A673 (cell line): ENCODE measurements around the gene GRIN3B. TPM values are rescaled to one million over a fixed set of nuclear protein-coding genes. Genes with fewer than 3 reads are reported as not detected.

ENCODE experiments used
- BruUV-seq: library from RNA; stranded (reverse); fragments of 400-500 nt; replicated peaks from 2 replicates; lab custom pipeline; 2021; lab: Mats Ljungman, UMichigan
- CTCF ChIA-PET: fragments of 300-600 bp; sonication (Branson Sonifier 250); formaldehyde crosslinking; loops from one replicate; lab custom pipeline; 2022; ENCODE audit warnings: antibody characterized with exemption; lab: Charles Lee
- POLR2A ChIA-PET: fragments of 300-600 bp; sonication (Branson Sonifier 250); formaldehyde crosslinking; loops from one replicate; lab custom pipeline; 2022; ENCODE audit warnings: antibody characterized with exemption; ENCODE audit not compliant: low non-redundant PET; lab: Charles Lee
- DNase-seq: peaks from one replicate; pipeline ENCODE4 v3.0.0-alpha.2; 2015; ENCODE audit warnings: low spot score
- H3K27ac ChIP-seq: fragments of 200-600 bp; sonication (generic); 2 replicates; pipeline ENCODE4 v1.5.1; 2016; ENCODE audit warnings: mixed run types, low read depth, mild to moderate bottlenecking, mixed read lengths, antibody characterized with exemption, low read length; ENCODE audit not compliant: poor library complexity, severe bottlenecking
- H3K27me3 ChIP-seq: fragments of 200-600 bp; sonication (generic); replicated peaks from 2 replicates; pipeline ENCODE4 v1.6.1; 2017; ENCODE audit warnings: mixed run types, low read depth, mild to moderate bottlenecking, mixed read lengths, antibody characterized with exemption, low read length; ENCODE audit not compliant: insufficient read depth, poor library complexity
- H3K36me3 ChIP-seq: fragments of 200-600 bp; sonication (generic); 2 replicates; pipeline ENCODE4 v1.6.1; 2016; ENCODE audit warnings: mixed run types, mild to moderate bottlenecking, mixed read lengths, antibody characterized with exemption, low read length; ENCODE audit not compliant: insufficient read depth, poor library complexity, severe bottlenecking
- H3K4me1 ChIP-seq: fragments of 200-600 bp; sonication (generic); 2 replicates; pipeline ENCODE4 v1.6.1; 2017; ENCODE audit warnings: mixed run types, mild to moderate bottlenecking, mixed read lengths, antibody characterized with exemption, low read length; ENCODE audit not compliant: insufficient read depth, poor library complexity, severe bottlenecking
- H3K4me3 ChIP-seq: fragments of 200-600 bp; sonication (generic); 2 replicates; pipeline ENCODE4 v1.5.1; 2016; ENCODE audit warnings: low read depth, mixed run types, mild to moderate bottlenecking, mixed read lengths, low read length; ENCODE audit not compliant: poor library complexity, severe bottlenecking
- H3K9me3 ChIP-seq: fragments of 200-600 bp; sonication (generic); 2 replicates; pipeline ENCODE4 v1.6.1; 2016; ENCODE audit warnings: mixed run types, low read depth, mild to moderate bottlenecking, mixed read lengths, antibody characterized with exemption, low read length; ENCODE audit not compliant: poor library complexity, severe bottlenecking
- CTCF ChIP-seq: fragments of 300-800, 200-600 bp; sonication (generic); conservative IDR thresholded peaks from 2 replicates; pipeline ENCODE4 v1.5.1; 2017; ENCODE audit warnings: low read depth, mild to moderate bottlenecking, antibody characterized with exemption, low read length, moderate library complexity, mixed read lengths
- EZH2 ChIP-seq: fragments of 200-600 bp; sonication (generic); IDR thresholded peaks from 2 replicates; pipeline ENCODE4 v1.6.1; 2017; ENCODE audit warnings: borderline replicate concordance, low read depth, mild to moderate bottlenecking, mixed read lengths, antibody characterized with exemption, low read length; ENCODE audit not compliant: poor library complexity, severe bottlenecking
- intact Hi-C: fragments of 100-400 bp; cut with micrococcal nuclease; formaldehyde crosslinking; loops from one replicate; pipeline ENCODE4 v1.10.0; 2022; ENCODE audit not compliant: unreplicated experiment
- total RNA-seq: library from RNA; stranded (reverse); gene quantifications from 2 replicates; pipeline ENCODE4 v1.2.3, GENCODE V29; 2021

GRIN3B gene
- total RNA-seq, 1 experiment from 2014 or later, result not detected

GRCh38 chr19:1049800-1050199, 49.6 kb downstream of the GRIN3B start:
- TF ChIP-seq CTCF (no peak), EZH2 (no peak)
- no peak overlapping the region for H3K27ac ChIP-seq
- H3K4me1 ChIP-seq, result no peaks in the 10 kb centered on the region
- H3K4me3 ChIP-seq, result no peak overlapping the region
- DNase-seq, result no peak
- intact Hi-C loops, result no loop called here
- H3K36me3 ChIP-seq, result no peaks in the 10 kb centered on the region
- CTCF ChIA-PET, result interaction anchor here (0.5 kb wide), 1 partner anchor 23 kb away, joined by 3 read pairs; no protein-coding TSS in a partner anchor
- BruUV-seq, result no TSS peak
- POLR2A ChIA-PET, result no interaction called here
- no peaks in the 10 kb centered on the region for H3K9me3 ChIP-seq
- H3K27me3 ChIP-seq, result no peaks in the 10 kb centered on the region

GRCh38 chr19:1050989-1051788, 51.0 kb downstream of the GRIN3B start:
- no peak overlapping the region for H3K27ac ChIP-seq
- no peak for DNase-seq
- H3K4me3 ChIP-seq, result no peak overlapping the region
- POLR2A ChIA-PET, result no interaction called here
- H3K27me3 ChIP-seq, result no peaks in the 10 kb centered on the region
- no peaks in the 10 kb centered on the region for H3K36me3 ChIP-seq
- H3K4me1 ChIP-seq, result no peaks in the 10 kb centered on the region
- intact Hi-C loops, result no loop called here
- CTCF ChIA-PET, result no interaction called here
- no peaks in the 10 kb centered on the region for H3K9me3 ChIP-seq
- BruUV-seq, result no TSS peak
- TF ChIP-seq CTCF (no peak), EZH2 (no peak)

GRCh38 chr19:1051791-1052190, 51.6 kb downstream of the GRIN3B start:
- no peak for TF ChIP-seq EZH2
- TF ChIP-seq CTCF, result no peak
- BruUV-seq, result no TSS peak
- CTCF ChIA-PET, result no interaction called here

More at GRCh38 chr19:1051791-1052190, 51.6 kb downstream of the GRIN3B start:
- H3K27ac ChIP-seq, result no peak overlapping the region
- H3K4me3 ChIP-seq, result no peak overlapping the region
- no peak for DNase-seq
- no peaks in the 10 kb centered on the region for H3K4me1 ChIP-seq
- intact Hi-C loops, result no loop called here
- no peaks in the 10 kb centered on the region for H3K27me3 ChIP-seq
- POLR2A ChIA-PET, result no interaction called here
- no peaks in the 10 kb centered on the region for H3K36me3 ChIP-seq
- peaks cover 1% of the 10 kb centered on the region for H3K9me3 ChIP-seq
